Panc1 (cell line): ENCODE data around the gene ZDHHC8. TPM values are rescaled to one million over a fixed set of nuclear protein-coding genes. Genes with fewer than 3 reads are reported as not detected.

Source experiments
- ATAC-seq: fragments of 200-7000 bp; cut with Tn5 transposase; 2 replicates; pipeline ENCODE4 v1.9.1; 2020; ENCODE audit warnings: mild to moderate bottlenecking, moderate library complexity
- BruUV-seq: library from RNA; stranded (reverse); fragments of 400-500 nt; replicated peaks from 2 replicates; lab custom pipeline; 2021; lab: Mats Ljungman, UMichigan
- CTCF ChIA-PET: fragments of 300-600 bp; sonication (Branson Sonifier 250); formaldehyde crosslinking; loops from one replicate; lab custom pipeline; 2022; ENCODE audit warnings: antibody characterized with exemption; lab: Charles Lee
- POLR2A ChIA-PET: fragments of 300-600 bp; sonication (Branson Sonifier 250); formaldehyde crosslinking; loops from one replicate; lab custom pipeline; 2022; ENCODE audit warnings: antibody characterized with exemption; lab: Charles Lee
- DNase-seq: peaks from one replicate; pipeline ENCODE4 v3.0.0-alpha.2; 2010; ENCODE audit warnings: low read depth, low spot score
- H3K27ac ChIP-seq: 2 replicates; pipeline ENCODE4 v1.5.1; 2011; ENCODE audit warnings: mild to moderate bottlenecking, low read length, inconsistent platforms
- H3K27me3 ChIP-seq: fragments of 200-500 bp; sonication (Bioruptor generic); 2 replicates; pipeline ENCODE4 v1.6.0; 2014; ENCODE audit warnings: low read length, inconsistent platforms; ENCODE audit not compliant: control insufficient read depth, insufficient read depth
- H3K36me3 ChIP-seq: fragments of 200-500 bp; sonication (Bioruptor generic); 2 replicates; pipeline ENCODE4 v1.5.1; 2014; ENCODE audit warnings: inconsistent platforms, mild to moderate bottlenecking, low read length, moderate library complexity; ENCODE audit not compliant: control insufficient read depth, insufficient read depth
- H3K4me1 ChIP-seq: 2 replicates; pipeline ENCODE4 v1.5.1; 2011; ENCODE audit warnings: inconsistent platforms, mild to moderate bottlenecking, low read length, moderate library complexity; ENCODE audit not compliant: control insufficient read depth, insufficient read depth
- H3K4me3 ChIP-seq, 2 experiments: 2 replicates each; pipeline ENCODE4 v1.5.1; 2011 to 2012; ENCODE audit warnings: low read depth in 2 of 2, low read length in 2 of 2, mild to moderate bottlenecking in 2 of 2, inconsistent platforms in 1 of 2, moderate library complexity in 1 of 2
- H3K9me3 ChIP-seq: fragments of 200-500 bp; sonication (Bioruptor generic); 2 replicates; pipeline ENCODE4 v1.5.1; 2014; ENCODE audit warnings: low read depth, mild to moderate bottlenecking, inconsistent platforms, low read length, moderate library complexity; ENCODE audit not compliant: control insufficient read depth, insufficient read depth
- CTCF ChIP-seq: fragments of 450-650 bp; IDR thresholded peaks from 2 replicates; pipeline ENCODE4 v1.5.1; 2017; ENCODE audit warnings: mild to moderate bottlenecking
- POLR2AphosphoS5 ChIP-seq: IDR thresholded peaks from 2 replicates; pipeline ENCODE4 v1.6.1; 2012; ENCODE audit warnings: mild to moderate bottlenecking, low read depth, low read length, moderate library complexity
- REST ChIP-seq, 2 experiments: IDR thresholded peaks; 2 replicates each; pipeline ENCODE4 v1.6.1; 2011 to 2012; ENCODE audit warnings: low read depth in 2 of 2, control low read depth in 1 of 2, low read length in 1 of 2, mild to moderate bottlenecking in 1 of 2, moderate library complexity in 1 of 2; ENCODE audit not compliant: insufficient read depth in 1 of 2
- SIN3A ChIP-seq: IDR thresholded peaks from 2 replicates; pipeline ENCODE4 v1.6.1; 2012; ENCODE audit warnings: low read depth, mild to moderate bottlenecking, low read length, moderate library complexity, borderline replicate concordance; ENCODE audit not compliant: insufficient read depth
- TCF7L2 ChIP-seq: IDR thresholded peaks from 2 replicates; pipeline ENCODE4 v1.6.1; 2011; ENCODE audit warnings: mild to moderate bottlenecking, low read depth, low read length, inconsistent platforms
- in situ Hi-C: cut with HindIII; loops from 2 replicates; pipeline ENCODE4 v1.10.0; 2016; ENCODE audit warnings: low sequenced_read_pairs, low pct_unique_long_range_greater_than_20kb
- intact Hi-C: fragments of 100-400 bp; cut with micrococcal nuclease; formaldehyde crosslinking; loops from one replicate; pipeline ENCODE4 v1.10.0; 2022; ENCODE audit not compliant: unreplicated experiment
- total RNA-seq: library from RNA; stranded (reverse); gene quantifications from one replicate; pipeline ENCODE4 v1.2.1, GENCODE V29; 2021; ENCODE audit not compliant: unreplicated experiment

ZDHHC8 gene
- total RNA-seq, 1 experiment from 2014 or later = 79.0 TPM

DNA sequence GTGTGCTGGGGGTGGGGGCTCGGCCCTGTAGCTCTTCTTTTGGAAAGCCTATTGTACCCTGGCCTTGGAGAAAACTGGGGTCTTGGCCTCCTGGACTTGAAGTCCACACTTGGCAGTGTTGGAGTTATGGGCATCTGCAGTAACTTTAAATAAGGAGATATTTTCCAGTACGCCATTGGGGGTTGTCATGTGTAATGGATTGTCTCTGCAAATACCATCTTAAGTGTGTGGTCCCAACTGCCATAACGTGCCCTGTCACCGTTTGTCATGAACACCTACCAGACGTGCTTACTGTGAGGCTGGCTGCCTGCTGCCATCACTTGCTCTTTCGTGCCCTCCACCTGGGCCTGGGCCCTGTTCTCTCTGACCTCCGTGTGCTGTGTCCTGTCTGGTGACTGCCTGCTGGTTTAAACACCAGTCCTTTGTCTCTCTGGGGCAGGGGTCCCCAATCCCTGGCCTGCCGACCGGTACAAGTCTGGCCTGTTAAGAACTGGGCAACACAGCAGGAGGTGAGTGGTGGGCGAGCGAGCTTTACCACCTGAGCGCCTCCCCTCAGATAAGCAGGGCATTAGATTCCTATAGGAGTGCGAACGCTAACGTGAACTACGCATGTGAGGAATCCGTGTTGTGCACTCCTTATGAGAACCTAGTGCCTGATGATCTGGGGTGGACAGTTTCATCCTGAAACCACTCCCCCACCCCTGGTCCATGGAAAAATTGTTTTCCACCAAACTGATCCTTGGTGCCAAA, 3.6 kb upstream of the ZDHHC8 start:
- Histone ChIP-seq H3K27ac (no peak overlapping the region), H3K4me3 (no peak overlapping the region), H3K27me3 (no peaks in the 10 kb centered on the region), H3K9me3 (no peaks in the 10 kb centered on the region), H3K4me1 (no peaks in the 10 kb centered on the region; the same call in 1 of the 2 replicates), H3K36me3 (peaks cover 2% of the 10 kb centered on the region; the same call in 1 of the 2 replicates)
- ChIA-PET CTCF (no interaction called here), POLR2A (no interaction called here)
- in situ Hi-C loops = no loop called here
- DNase-seq (no peak), ATAC-seq (no peak)
- BruUV-seq = no TSS peak
- intact Hi-C loops = no loop called here
- TF ChIP-seq POLR2AphosphoS5 = no peak
- no peak for TF ChIP-seq REST (IDR thresholded peaks at IDR 0.05; ENCODE audit: insufficient read depth in 1 of 2, low read depth in 2 of 2, low read length in 1 of 2)
- no peak for TF ChIP-seq CTCF
- TF ChIP-seq SIN3A = no peak
- no peak for TF ChIP-seq TCF7L2

DNA sequence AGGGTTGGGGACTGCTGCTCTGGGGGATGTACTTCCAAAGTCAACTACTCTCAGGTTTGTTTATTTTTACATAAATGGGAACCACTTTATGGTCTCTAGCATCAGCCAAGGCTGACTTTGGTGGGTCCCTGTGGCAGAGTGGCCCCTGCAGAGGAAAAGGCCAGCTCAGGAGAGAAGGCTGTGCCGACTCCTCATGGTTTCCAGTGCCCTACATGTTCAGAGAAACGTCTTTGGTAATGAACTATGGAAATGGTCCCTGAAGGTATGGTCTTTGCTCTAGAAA, 3.0 kb upstream of the ZDHHC8 start:
- Histone ChIP-seq H3K27ac (no peak overlapping the region), H3K9me3 (no peaks in the 10 kb centered on the region), H3K4me3 (no peak overlapping the region), H3K27me3 (no peaks in the 10 kb centered on the region), H3K4me1 (no peaks in the 10 kb centered on the region; the same call in 1 of the 2 replicates), H3K36me3 (peaks cover 2% of the 10 kb centered on the region; the same call in 1 of the 2 replicates)
- intact Hi-C loops = no loop called here
- ChIA-PET POLR2A (no interaction called here), CTCF (no interaction called here)
- no peak for TF ChIP-seq POLR2AphosphoS5
- no peak for TF ChIP-seq REST (IDR thresholded peaks at IDR 0.05; ENCODE audit: insufficient read depth in 1 of 2, low read depth in 2 of 2, low read length in 1 of 2)
- no peak for TF ChIP-seq SIN3A
- no peak for TF ChIP-seq TCF7L2
- no peak for TF ChIP-seq CTCF
- ATAC-seq (no peak), DNase-seq (no peak)
- no TSS peak for BruUV-seq
- in situ Hi-C loops = no loop called here
